HEK293 (cell line): ENCODE data around the gene WDR4.

Experiments
- YY1 ChIP-seq: fragments of 450-650 bp; formaldehyde crosslinking; IDR thresholded peaks from 2 replicates; pipeline ENCODE4 v1.5.1; 2018; ENCODE audit warnings: missing biosample characterization, missing genetic modification characterization
- ZNF274 ChIP-seq, 2 experiments: fragments of 200-500 bp in 1 of 2; fragments of 450-650 bp in 1 of 2; sonication (Bioruptor generic) in 1 of 2; formaldehyde crosslinking in 1 of 2; IDR thresholded peaks; 2 replicates each; pipeline versions ENCODE4 v1.5.1 to v1.6.1; 2014 to 2016; ENCODE audit warnings: borderline replicate concordance in 1 of 2, inconsistent platforms in 1 of 2, low read length in 1 of 2, missing biosample characterization in 1 of 2, missing genetic modification characterization in 1 of 2
- ZNF560 ChIP-seq: fragments of 450-650 bp; formaldehyde crosslinking; IDR thresholded peaks from 2 replicates; pipeline ENCODE4 v1.5.1; 2017; ENCODE audit warnings: missing biosample characterization, missing genetic modification characterization, borderline replicate concordance
- ZNF677 ChIP-seq: fragments of 450-650 bp; IDR thresholded peaks from 2 replicates; pipeline ENCODE4 v1.5.0; 2018; ENCODE audit warnings: missing biosample characterization, mild to moderate bottlenecking, missing genetic modification characterization, moderate library complexity
- TF ChIP-seq, protein P1 (sequence below): fragments of 450-650 bp; formaldehyde crosslinking; IDR thresholded peaks from 2 replicates; pipeline ENCODE4 v1.5.1; 2016; ENCODE audit warnings: missing biosample characterization, missing genetic modification characterization
- TF ChIP-seq, protein P2 (sequence below): fragments of 450-650 bp; formaldehyde crosslinking; IDR thresholded peaks from 2 replicates; pipeline ENCODE4 v1.5.1; 2016; ENCODE audit warnings: missing biosample characterization, missing genetic modification characterization

DNA sequence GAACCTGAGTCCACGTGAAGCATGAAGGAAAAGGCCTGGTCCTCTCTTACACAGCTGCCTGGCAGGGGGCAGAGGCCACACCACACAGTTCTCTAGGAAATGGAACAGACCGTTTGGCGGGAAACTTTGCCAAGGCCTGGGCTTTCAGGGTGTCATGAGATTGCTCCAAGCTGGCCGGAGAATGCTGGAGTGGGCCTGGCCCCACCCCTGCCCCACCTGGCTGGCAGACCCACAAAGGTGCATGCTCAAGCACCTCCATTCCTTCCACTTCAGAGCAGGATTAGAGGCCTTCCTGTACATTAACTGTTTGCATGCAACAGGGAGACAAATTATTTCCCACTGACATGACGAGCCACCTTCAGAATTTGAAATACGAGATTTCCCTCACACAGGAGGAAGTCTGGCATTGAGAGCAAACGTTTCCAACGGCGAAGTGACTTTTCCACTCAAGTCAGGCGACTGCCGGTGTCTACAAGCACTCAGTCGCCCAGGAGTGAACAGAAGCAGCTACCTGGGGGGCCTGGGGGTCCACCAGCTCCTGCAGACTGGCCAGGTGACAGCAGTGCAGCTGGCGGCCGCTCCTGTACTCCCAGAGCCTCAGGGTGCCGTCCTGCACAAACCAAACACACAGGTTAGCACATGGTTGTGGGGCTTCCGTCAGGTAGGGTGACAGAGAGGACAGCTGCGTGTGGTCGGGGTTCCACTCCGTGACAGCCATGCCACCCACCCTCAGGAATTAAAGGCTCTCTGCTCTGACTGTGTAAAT, 24.0 kb downstream of the WDR4 start:
- no peak for TF ChIP-seq ZNF560 (tag by site-specific recombination)
- no peak for TF ChIP-seq ZNF677
- no peak for TF ChIP-seq YY1 (tag by site-specific recombination)
- TF ChIP-seq, protein P1, sequence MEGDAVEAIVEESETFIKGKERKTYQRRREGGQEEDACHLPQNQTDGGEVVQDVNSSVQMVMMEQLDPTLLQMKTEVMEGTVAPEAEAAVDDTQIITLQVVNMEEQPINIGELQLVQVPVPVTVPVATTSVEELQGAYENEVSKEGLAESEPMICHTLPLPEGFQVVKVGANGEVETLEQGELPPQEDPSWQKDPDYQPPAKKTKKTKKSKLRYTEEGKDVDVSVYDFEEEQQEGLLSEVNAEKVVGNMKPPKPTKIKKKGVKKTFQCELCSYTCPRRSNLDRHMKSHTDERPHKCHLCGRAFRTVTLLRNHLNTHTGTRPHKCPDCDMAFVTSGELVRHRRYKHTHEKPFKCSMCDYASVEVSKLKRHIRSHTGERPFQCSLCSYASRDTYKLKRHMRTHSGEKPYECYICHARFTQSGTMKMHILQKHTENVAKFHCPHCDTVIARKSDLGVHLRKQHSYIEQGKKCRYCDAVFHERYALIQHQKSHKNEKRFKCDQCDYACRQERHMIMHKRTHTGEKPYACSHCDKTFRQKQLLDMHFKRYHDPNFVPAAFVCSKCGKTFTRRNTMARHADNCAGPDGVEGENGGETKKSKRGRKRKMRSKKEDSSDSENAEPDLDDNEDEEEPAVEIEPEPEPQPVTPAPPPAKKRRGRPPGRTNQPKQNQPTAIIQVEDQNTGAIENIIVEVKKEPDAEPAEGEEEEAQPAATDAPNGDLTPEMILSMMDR (tag by site-specific recombination): no peak
- TF ChIP-seq ZNF274 (IDR thresholded peaks at IDR 0.05; ENCODE audit: low read length): no peak
- no peak for TF ChIP-seq ZNF274 (tag by site-specific recombination; IDR thresholded peaks at IDR 0.05; ENCODE audit: borderline replicate concordance)
- TF ChIP-seq, protein P2, sequence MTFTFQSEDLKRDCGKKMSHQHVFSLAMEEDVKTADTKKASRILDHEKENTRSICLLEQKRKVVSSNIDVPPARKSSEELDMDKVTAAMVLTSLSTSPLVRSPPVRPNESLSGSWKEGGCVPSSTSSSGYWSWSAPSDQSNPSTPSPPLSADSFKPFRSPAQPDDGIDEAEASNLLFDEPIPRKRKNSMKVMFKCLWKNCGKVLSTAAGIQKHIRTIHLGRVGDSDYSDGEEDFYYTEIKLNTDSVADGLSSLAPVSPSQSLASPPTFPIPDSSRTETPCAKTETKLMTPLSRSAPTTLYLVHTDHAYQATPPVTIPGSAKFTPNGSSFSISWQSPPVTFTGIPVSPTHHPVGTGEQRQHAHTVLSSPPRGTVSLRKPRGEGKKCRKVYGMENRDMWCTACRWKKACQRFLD (tag by site-specific recombination): no peak
